Erythroblast (primary cell): ENCODE data around the gene DMTF1.

ENCODE experiments used
- GATA1 ChIP-seq: IDR thresholded peaks from 2 replicates; pipeline ENCODE4 v1.6.1; 2011; ENCODE audit warnings: low read depth, mild to moderate bottlenecking, control low read depth, low read length, moderate library complexity
- POLR2A ChIP-seq: IDR thresholded peaks from 2 replicates; pipeline ENCODE4 v1.6.1; 2011; ENCODE audit warnings: mild to moderate bottlenecking, low read length

DNA sequence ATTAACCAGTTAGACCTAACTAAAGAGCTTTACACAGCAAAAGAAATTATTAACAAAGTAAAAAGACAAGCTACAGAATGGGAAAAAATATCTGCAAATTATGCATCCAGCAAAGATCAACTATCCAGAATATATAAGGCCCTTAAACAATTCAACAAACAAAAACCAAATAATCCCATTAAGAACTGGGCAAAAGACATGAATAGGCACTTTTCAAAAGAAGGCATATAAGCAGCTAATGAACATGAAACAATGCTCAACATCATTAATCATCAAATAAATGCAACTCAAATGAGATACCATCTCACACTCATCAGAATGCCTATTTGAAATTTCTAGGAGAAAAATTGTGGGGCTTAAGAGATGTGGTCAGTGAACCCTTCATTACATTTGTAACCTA is 15.0 kb upstream of the DMTF1 start:
- TF ChIP-seq POLR2A, result no peak
- no peak for TF ChIP-seq GATA1
